ENCODE measurements around the gene KRTAP5-9.
"Not testable (repeated sequence)": the region's sequence is repeated elsewhere in the genome, so short reads cannot be mapped to it uniquely, and the experiment has no call there.

The KRTAP5-9 gene

DNA sequence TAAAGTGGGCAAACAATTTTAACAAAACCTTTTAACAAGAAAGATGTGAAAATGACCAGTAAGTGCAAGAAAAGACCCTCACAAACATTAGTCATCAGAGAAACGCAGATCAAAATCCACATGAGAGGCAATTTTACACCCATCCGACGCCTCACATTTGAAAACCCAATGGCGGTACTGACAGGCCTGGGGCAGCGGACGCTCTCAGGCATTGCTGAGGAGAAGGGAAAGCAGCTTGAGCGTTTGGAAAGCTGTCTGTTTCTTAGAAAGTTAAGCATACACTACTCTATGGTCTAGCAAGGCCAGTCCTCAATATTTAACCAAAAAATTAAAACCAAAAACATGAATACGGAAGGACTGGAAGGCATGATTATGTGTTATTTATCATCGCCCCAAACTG, 12.4 kb upstream of the KRTAP5-9 start:
- no peak for DNase-seq (ENCODE audit: insufficient read length, low spot score)

GRCh38 chr11:71537537-71537936, 10.7 kb upstream of the KRTAP5-9 start:
- DNase-seq (ENCODE audit: insufficient read length, low spot score) (no peak), FAIRE-seq (no peak)
- no peak for TF ChIP-seq CTCF (IDR thresholded peaks at IDR 0.05; ENCODE audit: insufficient read depth, missing control alignments)

More for the DNA sequence above, 12.4 kb upstream of the KRTAP5-9 start:
- no peak for FAIRE-seq
- TF ChIP-seq CTCF (IDR thresholded peaks at IDR 0.05; ENCODE audit: insufficient read depth, missing control alignments): no peak

DNA sequence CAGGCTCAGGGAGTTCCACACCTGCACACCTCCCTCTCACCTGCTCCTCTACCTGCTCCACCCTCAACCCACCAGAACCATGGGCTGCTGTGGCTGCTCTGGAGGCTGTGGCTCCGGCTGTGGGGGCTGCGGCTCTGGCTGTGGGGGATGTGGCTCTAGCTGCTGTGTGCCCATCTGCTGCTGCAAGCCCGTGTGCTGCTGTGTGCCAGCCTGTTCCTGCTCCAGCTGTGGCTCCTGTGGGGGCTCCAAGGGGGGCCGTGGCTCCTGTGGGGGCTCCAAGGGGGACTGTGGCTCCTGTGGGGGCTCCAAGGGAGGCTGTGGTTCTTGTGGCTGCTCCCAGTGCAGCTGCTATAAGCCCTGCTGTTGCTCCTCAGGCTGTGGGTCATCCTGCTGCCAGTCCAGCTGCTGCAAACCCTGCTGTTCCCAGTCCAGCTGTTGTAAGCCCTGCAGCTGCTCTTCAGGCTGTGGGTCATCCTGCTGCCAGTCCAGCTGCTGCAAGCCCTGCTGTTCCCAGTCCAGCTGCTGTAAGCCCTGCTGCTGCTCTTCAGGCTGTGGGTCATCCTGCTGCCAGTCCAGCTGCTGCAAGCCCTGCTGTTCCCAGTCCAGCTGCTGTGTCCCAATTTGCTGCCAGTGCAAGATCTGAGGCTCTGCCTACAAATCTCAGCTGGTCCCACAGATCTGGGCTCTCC, 10.1 kb upstream of the KRTAP5-9 start, which contains the start of gene KRTAP5-8:
KRTAP5-8 (plus strand) TSS at position 49 of the 689 bp plus-strand sequence; CDS start at position 80, 31 bp downstream.
- not testable (repeated sequence) for FAIRE-seq; DNase-seq (ENCODE audit: insufficient read length, low spot score)

DNA sequence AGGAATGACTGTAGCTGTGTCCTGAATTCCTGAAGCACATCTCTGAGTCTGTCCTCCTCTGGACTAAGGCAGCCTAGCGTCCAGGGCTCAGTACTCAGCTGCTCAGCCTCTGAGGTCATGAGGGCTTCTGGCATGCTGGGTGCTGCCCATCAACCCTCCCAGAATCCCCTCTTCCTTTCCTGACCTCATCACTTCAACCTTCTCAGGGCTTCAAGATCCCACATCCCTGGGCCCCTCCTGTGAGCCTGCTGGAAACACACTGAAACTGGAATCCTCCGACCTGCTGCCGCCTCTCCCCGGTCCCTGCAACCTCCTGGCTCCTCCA, 9.6 kb upstream of the KRTAP5-9 start:
- no peak for FAIRE-seq
- TF ChIP-seq CTCF (IDR thresholded peaks at IDR 0.05; ENCODE audit: insufficient read depth, missing control alignments): no peak

GRCh38 chr11:71539017-71539416, 9.2 kb upstream of the KRTAP5-9 start:
- FAIRE-seq: no peak
- TF ChIP-seq CTCF (IDR thresholded peaks at IDR 0.05; ENCODE audit: insufficient read depth, missing control alignments): no peak
- DNase-seq (ENCODE audit: insufficient read length, low spot score): no peak

More for the DNA sequence above, 9.6 kb upstream of the KRTAP5-9 start:
- DNase-seq (ENCODE audit: insufficient read length, low spot score): no peak

- FAIRE-seq; DNase-seq (ENCODE audit: insufficient read length, low spot score): not testable (repeated sequence)
These were observed 8.2 kb upstream of the KRTAP5-9 start for GRCh38 chr11:71539971-71540370.

- not testable (repeated sequence) for DNase-seq (ENCODE audit: insufficient read length, low spot score); FAIRE-seq
These were observed 7.5 kb upstream of the KRTAP5-9 start for GRCh38 chr11:71540521-71541304.

GRCh38 chr11:71542382-71542781, 5.8 kb upstream of the KRTAP5-9 start:
- FAIRE-seq (no peak), DNase-seq (ENCODE audit: insufficient read length, low spot score) (no peak)
- TF ChIP-seq CTCF (IDR thresholded peaks at IDR 0.05; ENCODE audit: insufficient read depth, missing control alignments): no peak
